Bone marrow (tissue), 2 donors: ENCODE measurements around the gene BARHL2.

Source experiments
- DNase-seq, 2 donors: peaks; one replicate each; lab custom pipeline; 2025; lab: John Stamatoyannopoulos, UW

BARHL2 gene

DNA sequence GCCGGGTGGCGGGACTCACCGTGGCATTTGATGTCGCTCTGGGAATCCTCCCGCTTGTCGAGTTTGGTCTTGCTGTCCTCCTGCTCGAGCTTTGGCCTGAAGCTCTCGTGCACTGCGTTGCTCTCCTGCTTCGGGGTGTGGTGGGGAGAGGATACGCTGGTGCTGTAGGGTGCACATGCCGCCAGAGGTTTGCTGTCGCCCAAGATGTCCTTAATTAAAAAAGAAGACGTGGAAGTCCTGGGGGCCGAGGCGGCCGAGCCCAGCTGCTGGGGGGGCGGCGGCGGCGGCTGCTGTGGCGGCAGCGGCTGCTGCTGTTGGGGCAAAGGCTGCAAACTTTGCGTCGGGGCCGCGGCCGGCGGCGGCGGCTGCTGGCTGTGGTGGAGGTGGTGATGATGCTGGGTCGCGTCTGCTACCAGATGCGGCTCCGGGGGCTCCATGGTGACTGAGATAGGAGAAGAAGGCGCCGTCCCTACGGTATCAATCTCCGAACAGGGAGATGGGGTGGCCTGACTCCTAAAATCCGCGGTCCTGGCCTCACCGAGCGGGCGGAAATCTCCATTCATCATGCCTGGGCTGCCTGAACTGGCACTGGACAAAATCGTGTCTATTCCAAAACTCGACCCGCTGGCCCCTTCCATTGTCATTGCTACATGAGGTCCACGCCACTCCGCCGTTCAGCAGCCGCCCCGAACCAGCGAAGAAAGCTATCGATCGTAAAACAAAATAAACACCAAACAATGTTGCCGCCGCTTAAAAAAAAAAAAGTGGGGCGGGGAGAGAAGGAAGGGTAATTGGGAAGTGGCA, at the start of gene BARHL2:
BARHL2 (minus strand) TSS at position 751 of the 804 bp plus-strand sequence; CDS start at position 644, 107 bp downstream.
- no peak for DNase-seq

- no peak for DNase-seq
These were observed 46.8 kb upstream of the BARHL2 start for GRCh38 chr1:90763930-90764329.

DNA sequence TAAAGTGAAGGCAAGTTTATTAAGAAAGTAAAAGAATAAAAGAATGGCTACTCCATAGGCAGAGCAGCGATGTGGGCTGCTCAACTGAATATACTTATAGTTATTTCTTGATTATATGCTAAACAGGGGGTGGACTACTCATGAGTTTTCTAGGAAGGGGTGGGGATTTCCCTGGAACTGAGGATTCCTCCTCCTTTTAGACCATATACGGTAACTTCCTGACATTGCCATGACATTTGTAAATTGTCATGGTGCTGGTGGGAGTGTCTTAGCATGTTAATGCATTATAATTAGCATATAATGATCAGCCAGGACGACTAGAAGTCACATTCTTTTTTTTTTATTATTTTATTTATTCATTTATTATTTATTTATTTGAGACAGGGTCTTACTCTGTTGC, 46.4 kb upstream of the BARHL2 start:
- no peak for DNase-seq

DNA sequence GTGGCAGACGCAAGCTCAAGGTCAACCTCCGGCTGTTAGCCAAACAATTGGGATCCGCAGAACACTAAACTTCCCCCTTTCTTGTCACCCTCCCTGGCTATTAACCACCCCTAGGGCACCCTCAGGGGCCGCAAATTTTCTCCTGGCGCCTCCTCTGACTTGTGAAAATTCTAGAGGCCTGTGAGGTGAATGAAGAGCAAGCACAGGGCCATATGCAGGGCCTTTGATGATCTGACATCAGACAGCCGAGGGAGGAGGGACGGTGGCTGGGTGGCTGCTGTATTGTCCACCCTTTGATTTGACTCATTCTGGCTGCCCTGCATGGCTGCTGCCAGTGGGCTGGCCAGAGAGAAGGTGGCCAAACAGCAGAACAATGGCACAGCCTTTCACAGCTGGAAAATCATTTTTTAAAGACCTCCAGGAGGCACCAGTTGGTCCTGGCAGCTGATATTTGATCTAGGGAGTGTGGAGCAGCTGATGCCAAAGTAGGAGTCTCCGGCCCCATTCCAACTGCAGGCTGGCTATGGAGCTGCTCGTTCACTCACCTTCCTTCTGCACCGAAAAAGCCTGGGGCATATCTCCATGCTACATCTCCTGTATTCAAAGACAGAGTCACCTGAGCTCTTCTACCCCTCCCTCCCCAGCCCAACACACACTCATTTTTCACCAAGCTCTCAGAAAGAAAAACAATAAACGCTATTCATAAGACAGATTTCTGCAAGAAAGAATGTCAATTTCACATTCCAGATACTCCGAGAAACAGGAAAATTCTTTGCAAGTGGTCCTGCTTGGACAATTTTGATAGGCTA, 44.9 kb upstream of the BARHL2 start:
- DNase-seq: no peak

DNA sequence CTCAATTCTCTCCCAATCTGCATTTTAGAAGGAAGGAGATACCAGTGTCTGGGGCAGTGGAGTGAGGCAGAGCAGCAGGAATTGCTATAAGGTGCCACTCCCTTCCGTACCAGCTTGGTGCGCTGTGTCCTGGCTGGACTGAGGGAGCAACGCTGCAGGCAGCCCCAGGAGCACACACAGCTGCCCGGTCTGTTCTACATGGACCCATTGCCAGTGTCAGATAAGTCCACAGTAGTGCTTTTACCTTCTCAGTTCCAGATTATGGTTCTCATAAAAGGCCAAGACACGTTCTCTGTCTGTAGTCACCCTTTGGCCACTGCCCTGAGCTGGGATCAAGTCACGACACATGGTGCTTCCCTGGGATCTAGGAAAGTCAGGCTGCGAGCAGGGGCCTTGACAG, 44.1 kb upstream of the BARHL2 start:
- no peak for DNase-seq

- DNase-seq: no peak
These were observed 36.5 kb upstream of the BARHL2 start for GRCh38 chr1:90753556-90753955.

- DNase-seq: no peak
These were observed 31.6 kb upstream of the BARHL2 start for GRCh38 chr1:90748668-90749067.

DNA sequence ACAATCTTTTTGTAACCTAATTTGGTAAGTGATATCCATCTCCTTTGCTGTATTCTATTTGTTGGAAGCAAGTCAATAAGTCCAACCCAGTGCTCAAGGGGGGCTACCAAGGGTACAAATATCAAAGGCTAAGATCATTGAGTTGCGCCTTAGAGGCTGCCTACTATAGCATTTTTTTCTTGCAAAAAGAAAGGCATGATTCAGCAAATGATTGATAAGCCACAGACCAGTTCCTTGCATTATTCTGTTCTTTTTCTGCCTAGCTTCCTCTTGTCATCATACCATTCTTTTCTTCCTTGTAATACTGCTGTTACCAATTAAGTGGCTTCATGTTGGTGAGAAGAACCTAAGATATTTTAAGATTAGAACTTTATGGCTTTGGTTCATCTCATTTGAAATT, 29.8 kb upstream of the BARHL2 start:
- no peak for DNase-seq

DNA sequence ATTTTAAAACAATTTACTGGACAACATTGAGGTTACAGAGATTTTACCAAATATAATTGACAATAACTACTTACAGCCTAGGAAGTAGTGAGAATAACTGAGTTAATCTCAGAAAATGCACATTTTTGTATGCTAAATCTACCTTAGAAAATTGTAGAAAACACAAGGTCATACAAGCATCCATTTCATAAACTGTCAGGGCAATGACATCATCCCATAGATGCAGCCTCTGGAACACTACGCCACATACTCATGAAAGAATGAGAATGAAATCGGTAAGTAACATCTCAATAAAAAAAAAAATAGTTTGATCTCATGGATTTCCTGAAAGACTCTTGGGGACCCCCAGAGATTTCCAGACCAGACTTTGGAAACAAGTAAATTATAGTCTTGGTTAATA, 28.9 kb upstream of the BARHL2 start:
- DNase-seq: no peak

DNA sequence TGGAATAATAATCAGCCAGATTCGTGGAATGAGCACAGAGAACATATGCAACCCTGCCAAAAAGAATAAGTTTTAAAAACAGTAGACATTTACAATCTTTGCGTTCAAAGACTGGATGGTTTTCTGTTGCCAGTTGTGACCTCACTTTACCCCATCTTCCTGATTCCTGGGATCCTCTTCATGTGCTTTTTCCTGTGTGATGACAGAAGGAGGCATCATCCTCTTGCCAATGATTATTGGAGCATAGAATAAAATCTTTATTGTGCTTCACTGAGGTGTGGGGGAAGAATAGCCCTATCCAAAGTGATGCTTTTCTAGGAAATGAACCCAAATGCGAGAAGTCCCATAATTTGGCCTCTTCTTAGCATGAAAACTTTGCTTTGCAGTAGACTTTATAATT, 15.0 kb upstream of the BARHL2 start:
- DNase-seq: no peak

DNA sequence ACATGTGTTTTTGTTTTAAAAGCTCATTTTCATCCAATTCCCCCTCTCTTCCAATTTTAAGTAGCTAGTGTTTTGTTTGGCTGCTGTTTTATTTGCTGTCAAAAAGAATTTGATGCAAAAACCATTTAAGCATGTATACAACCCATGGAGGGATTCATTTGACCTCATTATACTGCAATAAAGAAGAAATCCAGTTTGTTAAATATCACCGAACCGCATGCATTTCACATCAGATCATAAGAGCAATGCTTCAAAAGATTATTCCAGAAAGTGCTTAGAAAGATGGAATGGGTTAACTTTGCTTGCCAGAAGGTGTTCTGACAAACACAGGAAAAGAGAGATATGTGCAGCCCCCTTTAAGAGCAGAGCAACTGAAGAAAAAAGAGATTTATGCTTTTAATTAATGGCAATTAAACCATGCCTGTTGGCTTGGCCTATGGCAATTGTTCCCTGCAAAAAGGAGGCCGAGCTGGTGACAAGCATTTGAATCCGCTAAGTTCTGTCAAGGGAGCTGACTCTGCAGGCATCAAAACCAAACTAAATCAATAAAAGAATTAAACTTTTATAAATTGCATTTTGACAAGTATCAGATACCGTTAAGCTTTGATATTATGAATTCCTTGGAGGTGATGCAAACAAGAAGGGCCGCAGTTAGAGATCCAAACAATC, 14.4 kb upstream of the BARHL2 start:
- no peak for DNase-seq

- no peak for DNase-seq
These were observed 13.3 kb upstream of the BARHL2 start for GRCh38 chr1:90730243-90731022.

DNA sequence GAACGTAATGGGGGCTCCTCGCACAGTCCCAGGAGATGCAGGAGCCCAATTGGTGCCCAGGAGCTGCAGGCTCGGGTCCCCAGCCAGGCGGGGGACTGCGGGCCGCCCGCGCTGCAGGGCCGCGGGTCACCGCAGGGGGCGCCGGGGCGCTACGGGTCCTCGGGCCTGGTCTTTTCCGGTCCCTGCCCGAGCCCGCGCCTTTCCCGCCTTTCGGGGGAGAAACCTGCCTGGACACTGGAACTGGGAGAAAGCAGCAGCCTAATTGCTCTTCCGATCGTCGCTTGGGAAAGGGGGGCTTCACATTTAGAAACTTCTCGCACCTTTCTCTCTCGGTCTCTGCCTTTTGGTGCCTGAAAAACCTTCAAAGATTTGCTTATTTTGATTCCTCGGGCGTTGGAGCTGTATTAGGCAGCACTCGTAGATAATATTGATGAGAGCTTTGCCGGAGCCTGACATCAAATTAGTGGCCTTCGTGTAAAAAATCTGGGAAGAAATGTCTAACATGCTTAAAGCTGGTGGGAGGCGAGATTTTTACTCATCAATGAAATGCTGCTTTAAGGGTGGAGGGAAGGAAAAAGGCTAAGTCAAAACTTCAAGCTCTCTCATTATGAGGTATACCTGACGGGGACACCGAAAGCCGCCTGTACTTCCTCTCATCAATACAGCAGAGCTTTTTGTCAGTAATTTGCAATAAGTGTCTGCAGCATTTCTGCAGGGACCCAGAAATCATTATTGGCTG, 12.6 kb upstream of the BARHL2 start:
- no peak for DNase-seq

DNA sequence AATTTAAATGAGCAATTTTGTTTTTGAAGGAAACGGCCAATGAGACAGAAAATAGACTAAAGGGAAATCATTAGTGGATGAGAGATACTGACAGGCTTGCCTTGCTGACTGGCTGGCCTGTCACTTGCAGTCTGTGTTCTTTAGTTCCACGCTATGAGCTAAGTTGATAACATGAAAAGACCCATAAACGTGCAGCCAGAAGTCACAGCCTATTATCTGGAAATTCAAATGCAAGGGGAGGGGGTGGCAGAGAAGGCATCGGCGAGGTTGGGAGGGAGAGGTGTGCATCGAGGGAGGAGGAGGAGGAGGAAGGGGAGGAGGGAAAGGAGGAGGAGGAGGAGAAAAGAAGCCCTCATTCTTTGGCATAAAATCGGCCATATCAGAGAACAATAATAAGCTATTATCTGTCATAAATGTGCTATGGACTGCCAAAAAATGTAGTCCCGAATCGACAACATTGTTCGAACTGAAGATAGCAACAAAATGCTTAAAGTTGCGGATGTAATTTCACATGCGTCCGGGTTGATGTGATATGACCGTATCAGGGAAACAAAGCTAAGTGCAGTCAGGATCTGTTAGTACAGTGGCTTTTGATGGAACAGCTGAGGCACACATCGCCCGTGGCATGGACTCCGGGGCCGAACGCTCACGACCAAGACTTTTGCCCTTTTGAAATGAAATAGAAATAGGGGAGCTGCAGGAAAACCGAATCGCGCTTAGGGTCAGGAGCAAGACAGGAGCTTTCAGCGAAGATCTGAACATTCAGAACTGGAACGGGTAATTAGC, 11.6 kb upstream of the BARHL2 start:
- no peak for DNase-seq

DNA sequence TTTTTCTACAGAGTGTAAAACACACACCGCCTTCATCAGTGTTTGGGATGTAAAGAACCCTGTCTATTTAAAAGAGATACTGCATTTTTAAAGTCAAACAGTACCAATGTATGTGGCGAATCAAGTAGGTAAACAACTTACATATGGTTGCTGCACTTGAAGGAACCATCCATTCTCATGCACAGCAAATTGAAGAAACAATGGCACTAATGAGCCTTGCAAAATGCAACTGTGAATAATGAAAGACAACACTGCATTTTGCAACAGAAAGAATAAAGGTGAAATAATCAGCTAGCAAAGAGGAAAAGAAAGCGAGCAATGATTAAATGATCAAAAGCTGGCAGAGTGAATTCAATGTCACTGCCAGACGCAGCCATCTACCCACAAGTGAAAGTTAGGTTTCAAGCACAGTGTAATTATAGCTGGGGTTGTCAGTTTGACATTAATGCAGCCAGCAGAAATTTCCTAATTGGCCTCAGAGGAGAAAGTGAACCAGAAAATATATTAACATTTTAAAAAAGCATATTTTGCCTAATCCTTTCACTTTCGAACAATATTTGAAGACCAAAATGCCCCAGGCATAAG, 10.9 kb upstream of the BARHL2 start:
- no peak for DNase-seq

- no peak for DNase-seq
These were observed 9.9 kb upstream of the BARHL2 start for GRCh38 chr1:90726986-90727480.

DNA sequence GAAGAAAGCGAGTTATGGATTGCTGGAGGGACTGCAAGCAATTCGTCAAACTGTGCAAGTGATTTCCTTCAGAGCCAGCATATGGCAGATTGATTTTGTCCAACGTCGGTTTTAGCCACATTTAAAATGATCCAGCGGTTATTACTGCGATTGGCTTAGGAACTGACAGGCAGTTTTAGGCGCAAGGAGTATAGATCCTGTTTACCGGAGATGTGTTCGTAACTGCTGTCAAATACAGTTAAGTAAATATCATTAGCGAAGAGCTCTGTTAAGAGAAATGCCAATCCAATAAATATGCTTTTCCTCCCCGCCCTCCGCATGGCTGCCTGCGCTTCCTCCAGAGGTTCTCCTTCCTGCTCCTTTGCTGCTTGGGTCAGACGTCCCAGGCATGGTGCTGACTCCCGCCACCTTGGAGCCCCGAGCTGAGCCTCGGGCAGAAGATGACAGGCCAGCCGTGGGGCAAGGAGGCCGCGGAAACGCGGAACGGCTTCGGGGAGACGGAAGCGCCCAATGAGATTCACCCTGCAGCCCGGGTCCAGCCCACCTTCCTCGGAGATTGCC, 9.4 kb upstream of the BARHL2 start:
- no peak for DNase-seq

GRCh38 chr1:90725657-90726424, 8.7 kb upstream of the BARHL2 start:
- DNase-seq: no peak
